ENCODE results near the gene HS3ST5.

Gene HS3ST5

GRCh38 chr6:114172576-114173260 is 170.1 kb downstream of the HS3ST5 start:
- H3K27ac ChIP-seq, result no peak overlapping the region
- no peak for TF ChIP-seq ZFX (IDR thresholded peaks at IDR 0.05; ENCODE audit: borderline replicate concordance)
- TF ChIP-seq, protein P1, sequence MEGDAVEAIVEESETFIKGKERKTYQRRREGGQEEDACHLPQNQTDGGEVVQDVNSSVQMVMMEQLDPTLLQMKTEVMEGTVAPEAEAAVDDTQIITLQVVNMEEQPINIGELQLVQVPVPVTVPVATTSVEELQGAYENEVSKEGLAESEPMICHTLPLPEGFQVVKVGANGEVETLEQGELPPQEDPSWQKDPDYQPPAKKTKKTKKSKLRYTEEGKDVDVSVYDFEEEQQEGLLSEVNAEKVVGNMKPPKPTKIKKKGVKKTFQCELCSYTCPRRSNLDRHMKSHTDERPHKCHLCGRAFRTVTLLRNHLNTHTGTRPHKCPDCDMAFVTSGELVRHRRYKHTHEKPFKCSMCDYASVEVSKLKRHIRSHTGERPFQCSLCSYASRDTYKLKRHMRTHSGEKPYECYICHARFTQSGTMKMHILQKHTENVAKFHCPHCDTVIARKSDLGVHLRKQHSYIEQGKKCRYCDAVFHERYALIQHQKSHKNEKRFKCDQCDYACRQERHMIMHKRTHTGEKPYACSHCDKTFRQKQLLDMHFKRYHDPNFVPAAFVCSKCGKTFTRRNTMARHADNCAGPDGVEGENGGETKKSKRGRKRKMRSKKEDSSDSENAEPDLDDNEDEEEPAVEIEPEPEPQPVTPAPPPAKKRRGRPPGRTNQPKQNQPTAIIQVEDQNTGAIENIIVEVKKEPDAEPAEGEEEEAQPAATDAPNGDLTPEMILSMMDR (IDR thresholded peaks at IDR 0.05), result no peak

DNA sequence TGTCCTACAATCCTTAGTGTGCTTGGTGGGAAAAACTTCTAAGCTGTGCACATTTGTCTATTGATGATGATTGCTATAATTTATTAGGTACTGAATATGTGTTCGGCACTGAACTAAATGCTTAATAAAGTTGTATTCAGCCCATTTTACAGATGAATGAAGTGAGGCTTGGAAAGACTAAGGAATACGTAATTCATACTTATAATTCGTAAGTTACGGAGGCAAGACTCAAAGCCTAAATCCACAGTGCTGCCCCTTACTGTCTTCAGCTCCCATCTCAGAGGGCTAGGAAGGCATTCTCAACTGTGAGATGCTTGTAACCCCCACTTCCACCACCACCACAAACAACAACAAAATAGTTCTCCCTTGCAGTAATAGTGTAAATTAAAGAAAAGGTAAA is 171.3 kb downstream of the HS3ST5 start:
- no peak overlapping the region for H3K27ac ChIP-seq
- TF ChIP-seq, protein P1 (IDR thresholded peaks at IDR 0.05), result no peak
- TF ChIP-seq ZFX (IDR thresholded peaks at IDR 0.05; ENCODE audit: borderline replicate concordance), result no peak

GRCh38 chr6:114170958-114171387 is 171.8 kb downstream of the HS3ST5 start:
- H3K27ac ChIP-seq, result no peak overlapping the region
- TF ChIP-seq ZFX (IDR thresholded peaks at IDR 0.05; ENCODE audit: borderline replicate concordance), result no peak
- TF ChIP-seq, protein P1 (IDR thresholded peaks at IDR 0.05), result no peak

GRCh38 chr6:114170372-114170771 is 172.5 kb downstream of the HS3ST5 start:
- TF ChIP-seq, protein P1 (IDR thresholded peaks at IDR 0.05), result no peak
- no peak for TF ChIP-seq ZFX (IDR thresholded peaks at IDR 0.05; ENCODE audit: borderline replicate concordance)
- H3K27ac ChIP-seq, result no peak overlapping the region

- TF ChIP-seq ZFX (IDR thresholded peaks at IDR 0.05; ENCODE audit: borderline replicate concordance), result no peak
- TF ChIP-seq, protein P1 (IDR thresholded peaks at IDR 0.05), result no peak
- no peak overlapping the region for H3K27ac ChIP-seq
Measured at GRCh38 chr6:114169763-114170162, 173.1 kb downstream of the HS3ST5 start.

GRCh38 chr6:114167583-114168576 is 174.9 kb downstream of the HS3ST5 start:
- H3K27ac ChIP-seq, result peak overlapping the region; percentile 41
- no peak for TF ChIP-seq ZFX (IDR thresholded peaks at IDR 0.05; ENCODE audit: borderline replicate concordance)
- TF ChIP-seq, protein P1 (IDR thresholded peaks at IDR 0.05), result no peak
